Suprapubic skin (tissue), 4 donors: ENCODE measurements around the gene MMAB.

ENCODE experiments used
- EP300 ChIP-seq: sonication (generic); formaldehyde crosslinking; IDR thresholded peaks from one replicate; pipeline ENCODE4 v1.6.1; 2017; ENCODE audit warnings: antibody characterized with exemption
- POLR2AphosphoS5 ChIP-seq, 3 donors: sonication (generic); formaldehyde crosslinking; IDR thresholded peaks; one replicate each; pipeline ENCODE4 v1.6.1; 2017; ENCODE audit warnings: antibody characterized with exemption in 3 of 3
- TF ChIP-seq, protein P1 (sequence below), 2 donors: fragments of 200-600 bp in 1 of 2; fragments of 450-650 bp in 1 of 2; sonication (generic) in 1 of 2; IDR thresholded peaks; one replicate each; pipeline ENCODE4 v1.5.1; 2016 to 2019; ENCODE audit warnings: antibody characterized with exemption in 2 of 2, mild to moderate bottlenecking in 1 of 2, moderate library complexity in 1 of 2

DNA sequence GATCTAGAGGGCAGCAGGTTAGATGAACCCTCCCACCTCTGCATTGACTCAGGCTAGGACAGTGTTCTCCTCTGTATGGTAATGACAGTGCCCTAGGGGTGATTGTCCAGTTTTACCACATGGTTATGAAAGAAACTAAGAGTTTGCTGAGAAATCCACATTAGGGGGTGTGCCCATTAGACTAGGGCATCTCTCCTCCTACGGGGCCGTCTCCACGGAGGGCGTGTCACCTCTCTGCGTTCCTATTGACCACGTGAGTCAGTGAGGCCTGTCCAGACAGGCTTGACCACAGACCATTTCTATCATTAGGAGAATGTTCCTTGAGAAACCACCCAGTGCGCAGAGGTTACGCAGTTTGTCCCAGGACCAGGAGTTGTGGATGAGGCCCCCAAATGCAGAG lies 8.6 kb upstream of the MMAB start:
- TF ChIP-seq, protein P1, sequence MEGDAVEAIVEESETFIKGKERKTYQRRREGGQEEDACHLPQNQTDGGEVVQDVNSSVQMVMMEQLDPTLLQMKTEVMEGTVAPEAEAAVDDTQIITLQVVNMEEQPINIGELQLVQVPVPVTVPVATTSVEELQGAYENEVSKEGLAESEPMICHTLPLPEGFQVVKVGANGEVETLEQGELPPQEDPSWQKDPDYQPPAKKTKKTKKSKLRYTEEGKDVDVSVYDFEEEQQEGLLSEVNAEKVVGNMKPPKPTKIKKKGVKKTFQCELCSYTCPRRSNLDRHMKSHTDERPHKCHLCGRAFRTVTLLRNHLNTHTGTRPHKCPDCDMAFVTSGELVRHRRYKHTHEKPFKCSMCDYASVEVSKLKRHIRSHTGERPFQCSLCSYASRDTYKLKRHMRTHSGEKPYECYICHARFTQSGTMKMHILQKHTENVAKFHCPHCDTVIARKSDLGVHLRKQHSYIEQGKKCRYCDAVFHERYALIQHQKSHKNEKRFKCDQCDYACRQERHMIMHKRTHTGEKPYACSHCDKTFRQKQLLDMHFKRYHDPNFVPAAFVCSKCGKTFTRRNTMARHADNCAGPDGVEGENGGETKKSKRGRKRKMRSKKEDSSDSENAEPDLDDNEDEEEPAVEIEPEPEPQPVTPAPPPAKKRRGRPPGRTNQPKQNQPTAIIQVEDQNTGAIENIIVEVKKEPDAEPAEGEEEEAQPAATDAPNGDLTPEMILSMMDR (IDR thresholded peaks at IDR 0.05), result no peak
- TF ChIP-seq POLR2AphosphoS5 (IDR thresholded peaks at IDR 0.05) (no peak), EP300 (no peak)
